Neural cell (in vitro differentiated cells): ENCODE measurements around the gene SLCO1A2. TPM values are rescaled to one million over a fixed set of nuclear protein-coding genes. Genes with fewer than 3 reads are reported as not detected.

Experiments
- H2AFZ ChIP-seq: fragments of 200-600, 300-800 bp; sonication (generic), shearing (Covaris generic); 2 replicates; pipeline ENCODE4 v1.6.0; 2014; ENCODE audit warnings: low read depth, mild to moderate bottlenecking, antibody characterized with exemption, low read length, moderate library complexity
- H3F3A ChIP-seq: fragments of 200-600 bp; shearing (Covaris generic); 2 replicates; pipeline ENCODE4 v1.6.1; 2016; ENCODE audit warnings: mild to moderate bottlenecking, moderate library complexity, mixed read lengths, antibody characterized with exemption, low read length; ENCODE audit not compliant: insufficient read depth, poor library complexity, severe bottlenecking
- H3K27ac ChIP-seq: fragments of 200-600, 300-800 bp; sonication (generic), shearing (Covaris generic); 2 replicates; pipeline ENCODE4 v1.5.1; 2014; ENCODE audit warnings: mild to moderate bottlenecking, low read length, moderate library complexity
- H3K27me3 ChIP-seq: fragments of 300-800, 200-600 bp; sonication (generic), shearing (Covaris generic); 2 replicates; pipeline ENCODE4 v1.6.0; 2014; ENCODE audit warnings: mild to moderate bottlenecking, low read depth, low read length, moderate library complexity; ENCODE audit not compliant: insufficient read depth
- H3K36me3 ChIP-seq: fragments of 300-800, 200-600 bp; sonication (generic), shearing (Covaris generic); 2 replicates; pipeline ENCODE4 v1.5.1; 2014; ENCODE audit warnings: mild to moderate bottlenecking, antibody characterized with exemption, low read length, moderate library complexity; ENCODE audit not compliant: insufficient read depth
- H3K4me2 ChIP-seq: fragments of 300-800, 200-600 bp; sonication (generic), shearing (Covaris generic); 2 replicates; pipeline ENCODE4 v1.6.0; 2014; ENCODE audit warnings: mild to moderate bottlenecking, low read length
- H3K4me3 ChIP-seq: fragments of 300-800, 200-600 bp; sonication (generic), shearing (Covaris generic); 2 replicates; pipeline ENCODE4 v1.5.1; 2014; ENCODE audit warnings: mild to moderate bottlenecking, low read length, moderate library complexity
- H3K79me2 ChIP-seq: fragments of 200-600 bp; shearing (Covaris generic); replicated peaks from 2 replicates; pipeline ENCODE4 v1.6.0; 2014; ENCODE audit warnings: mild to moderate bottlenecking, low read length, moderate library complexity; ENCODE audit not compliant: insufficient read depth
- H3K9ac ChIP-seq: fragments of 300-800, 200-600 bp; sonication (generic), shearing (Covaris generic); 2 replicates; pipeline ENCODE4 v1.6.1; 2016; ENCODE audit warnings: mild to moderate bottlenecking, low read length, mixed read lengths
- H3K9me2 ChIP-seq: fragments of 200-600 bp; shearing (Covaris generic); 2 replicates; pipeline ENCODE4 v1.6.1; 2016; ENCODE audit warnings: mild to moderate bottlenecking, low read length, mixed read lengths; ENCODE audit not compliant: insufficient read depth
- H3K9me3 ChIP-seq: fragments of 200-600, 300-800 bp; sonication (generic), shearing (Covaris generic); 2 replicates; pipeline ENCODE4 v1.6.1; 2016; ENCODE audit warnings: mild to moderate bottlenecking, mixed run types, low read length, moderate library complexity, mixed read lengths
- H4K20me1 ChIP-seq: fragments of 200-600 bp; shearing (Covaris generic); 2 replicates; pipeline ENCODE4 v1.6.1; 2016; ENCODE audit warnings: mild to moderate bottlenecking, mixed run types; ENCODE audit not compliant: insufficient read depth
- EP300 ChIP-seq: fragments of 450-650 bp; conservative IDR thresholded peaks from 2 replicates; pipeline ENCODE4 v1.6.1; 2014; ENCODE audit warnings: antibody characterized with exemption, mild to moderate bottlenecking, moderate library complexity; ENCODE audit not compliant: poor library complexity, severe bottlenecking
- EZH2 ChIP-seq: fragments of 200-600, 300-800 bp; shearing (Covaris generic), sonication (generic); IDR thresholded peaks from 2 replicates; pipeline ENCODE4 v1.6.1; 2014; ENCODE audit warnings: antibody characterized with exemption, low read length, borderline replicate concordance, mild to moderate bottlenecking; ENCODE audit not compliant: insufficient read depth, poor library complexity, severe bottlenecking
- MXI1 ChIP-seq: fragments of 450-650 bp; conservative IDR thresholded peaks from 2 replicates; pipeline ENCODE4 v1.6.1; 2014; ENCODE audit warnings: antibody characterized with exemption, mild to moderate bottlenecking; ENCODE audit not compliant: poor library complexity, severe bottlenecking
- POLR2AphosphoS5 ChIP-seq: IDR thresholded peaks from 2 replicates; pipeline ENCODE4 v1.6.1; 2012
- RAD21 ChIP-seq: fragments of 450-650 bp; conservative IDR thresholded peaks from 2 replicates; pipeline ENCODE4 v1.6.1; 2014; ENCODE audit warnings: antibody characterized with exemption, mild to moderate bottlenecking, moderate library complexity
- SMC3 ChIP-seq: fragments of 450-650 bp; conservative IDR thresholded peaks from 2 replicates; pipeline ENCODE4 v1.6.1; 2014; ENCODE audit warnings: antibody characterized with exemption, mild to moderate bottlenecking, moderate library complexity; ENCODE audit not compliant: poor library complexity
- TAF1 ChIP-seq: IDR thresholded peaks from 2 replicates; pipeline ENCODE4 v1.6.1; 2012; ENCODE audit warnings: low read depth
- polyA plus RNA-seq: library from polyadenylated mRNA; depleted of rRNA; stranded (reverse); fragments of >200 nt; gene quantifications from 2 replicates; pipeline ENCODE4 v1.2.3, GENCODE V29; 2014
- TF ChIP-seq, protein P1 (sequence below): fragments of 450-650 bp; IDR thresholded peaks from 2 replicates; pipeline ENCODE4 v1.5.1; 2014; ENCODE audit warnings: antibody characterized with exemption, mild to moderate bottlenecking, moderate library complexity; ENCODE audit not compliant: poor library complexity, severe bottlenecking
- TF ChIP-seq, protein P2 (sequence below): IDR thresholded peaks from 2 replicates; pipeline ENCODE4 v1.6.1; 2012; ENCODE audit warnings: borderline replicate concordance

The SLCO1A2 gene
- polyA plus RNA-seq, 1 donor from 2014 or later = not detected

DNA sequence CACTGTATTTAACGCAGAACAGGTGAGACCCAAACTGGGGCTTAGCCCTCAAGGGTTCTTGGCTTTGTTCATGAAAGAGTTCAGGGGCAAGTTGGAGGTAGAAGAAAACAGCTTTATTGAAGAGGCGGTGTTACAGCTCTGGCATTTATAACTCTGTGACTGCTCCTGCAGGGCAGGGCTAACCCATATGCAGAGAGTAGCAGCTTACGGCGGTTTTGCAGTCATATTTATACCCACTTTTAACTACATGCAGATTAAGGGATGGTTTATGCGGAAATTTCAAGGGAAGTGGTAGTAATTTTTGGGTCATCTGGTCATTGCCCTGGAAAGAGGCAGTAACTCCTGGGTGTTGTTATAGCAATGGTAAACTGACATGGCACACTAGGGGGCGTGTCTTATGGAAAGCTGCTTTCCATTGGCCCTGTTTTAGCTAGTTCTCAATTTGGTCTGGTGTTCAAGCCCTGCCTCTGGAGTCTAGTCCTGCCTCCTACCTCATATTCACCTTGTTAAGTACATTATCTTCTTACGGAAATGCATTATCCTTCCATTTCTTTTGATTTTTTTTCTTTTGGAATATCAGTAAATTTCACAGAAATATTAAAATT is 36.2 kb upstream of the SLCO1A2 start:
- Histone ChIP-seq H3F3A (no peaks in the 10 kb centered on the region), H3K27ac (no peak overlapping the region), H3K4me2 (no peak overlapping the region), H3K4me3 (no peak overlapping the region), H3K79me2 (no peaks in the 10 kb centered on the region), H3K36me3 (no peaks in the 10 kb centered on the region), H4K20me1 (no peaks in the 10 kb centered on the region), H3K9me3 (no peaks in the 10 kb centered on the region), H3K9ac (no peak overlapping the region), H3K27me3 (no peaks in the 10 kb centered on the region), H2AFZ (no peak overlapping the region), H3K9me2 (no peaks in the 10 kb centered on the region)
- TF ChIP-seq EZH2 (no peak), RAD21 (no peak), EP300 (no peak), MXI1 (no peak), SMC3 (no peak), TAF1 (no peak), POLR2AphosphoS5 (no peak)
- TF ChIP-seq, protein P1, sequence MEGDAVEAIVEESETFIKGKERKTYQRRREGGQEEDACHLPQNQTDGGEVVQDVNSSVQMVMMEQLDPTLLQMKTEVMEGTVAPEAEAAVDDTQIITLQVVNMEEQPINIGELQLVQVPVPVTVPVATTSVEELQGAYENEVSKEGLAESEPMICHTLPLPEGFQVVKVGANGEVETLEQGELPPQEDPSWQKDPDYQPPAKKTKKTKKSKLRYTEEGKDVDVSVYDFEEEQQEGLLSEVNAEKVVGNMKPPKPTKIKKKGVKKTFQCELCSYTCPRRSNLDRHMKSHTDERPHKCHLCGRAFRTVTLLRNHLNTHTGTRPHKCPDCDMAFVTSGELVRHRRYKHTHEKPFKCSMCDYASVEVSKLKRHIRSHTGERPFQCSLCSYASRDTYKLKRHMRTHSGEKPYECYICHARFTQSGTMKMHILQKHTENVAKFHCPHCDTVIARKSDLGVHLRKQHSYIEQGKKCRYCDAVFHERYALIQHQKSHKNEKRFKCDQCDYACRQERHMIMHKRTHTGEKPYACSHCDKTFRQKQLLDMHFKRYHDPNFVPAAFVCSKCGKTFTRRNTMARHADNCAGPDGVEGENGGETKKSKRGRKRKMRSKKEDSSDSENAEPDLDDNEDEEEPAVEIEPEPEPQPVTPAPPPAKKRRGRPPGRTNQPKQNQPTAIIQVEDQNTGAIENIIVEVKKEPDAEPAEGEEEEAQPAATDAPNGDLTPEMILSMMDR = no peak
- TF ChIP-seq, protein P2, sequence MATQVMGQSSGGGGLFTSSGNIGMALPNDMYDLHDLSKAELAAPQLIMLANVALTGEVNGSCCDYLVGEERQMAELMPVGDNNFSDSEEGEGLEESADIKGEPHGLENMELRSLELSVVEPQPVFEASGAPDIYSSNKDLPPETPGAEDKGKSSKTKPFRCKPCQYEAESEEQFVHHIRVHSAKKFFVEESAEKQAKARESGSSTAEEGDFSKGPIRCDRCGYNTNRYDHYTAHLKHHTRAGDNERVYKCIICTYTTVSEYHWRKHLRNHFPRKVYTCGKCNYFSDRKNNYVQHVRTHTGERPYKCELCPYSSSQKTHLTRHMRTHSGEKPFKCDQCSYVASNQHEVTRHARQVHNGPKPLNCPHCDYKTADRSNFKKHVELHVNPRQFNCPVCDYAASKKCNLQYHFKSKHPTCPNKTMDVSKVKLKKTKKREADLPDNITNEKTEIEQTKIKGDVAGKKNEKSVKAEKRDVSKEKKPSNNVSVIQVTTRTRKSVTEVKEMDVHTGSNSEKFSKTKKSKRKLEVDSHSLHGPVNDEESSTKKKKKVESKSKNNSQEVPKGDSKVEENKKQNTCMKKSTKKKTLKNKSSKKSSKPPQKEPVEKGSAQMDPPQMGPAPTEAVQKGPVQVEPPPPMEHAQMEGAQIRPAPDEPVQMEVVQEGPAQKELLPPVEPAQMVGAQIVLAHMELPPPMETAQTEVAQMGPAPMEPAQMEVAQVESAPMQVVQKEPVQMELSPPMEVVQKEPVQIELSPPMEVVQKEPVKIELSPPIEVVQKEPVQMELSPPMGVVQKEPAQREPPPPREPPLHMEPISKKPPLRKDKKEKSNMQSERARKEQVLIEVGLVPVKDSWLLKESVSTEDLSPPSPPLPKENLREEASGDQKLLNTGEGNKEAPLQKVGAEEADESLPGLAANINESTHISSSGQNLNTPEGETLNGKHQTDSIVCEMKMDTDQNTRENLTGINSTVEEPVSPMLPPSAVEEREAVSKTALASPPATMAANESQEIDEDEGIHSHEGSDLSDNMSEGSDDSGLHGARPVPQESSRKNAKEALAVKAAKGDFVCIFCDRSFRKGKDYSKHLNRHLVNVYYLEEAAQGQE = no peak

DNA sequence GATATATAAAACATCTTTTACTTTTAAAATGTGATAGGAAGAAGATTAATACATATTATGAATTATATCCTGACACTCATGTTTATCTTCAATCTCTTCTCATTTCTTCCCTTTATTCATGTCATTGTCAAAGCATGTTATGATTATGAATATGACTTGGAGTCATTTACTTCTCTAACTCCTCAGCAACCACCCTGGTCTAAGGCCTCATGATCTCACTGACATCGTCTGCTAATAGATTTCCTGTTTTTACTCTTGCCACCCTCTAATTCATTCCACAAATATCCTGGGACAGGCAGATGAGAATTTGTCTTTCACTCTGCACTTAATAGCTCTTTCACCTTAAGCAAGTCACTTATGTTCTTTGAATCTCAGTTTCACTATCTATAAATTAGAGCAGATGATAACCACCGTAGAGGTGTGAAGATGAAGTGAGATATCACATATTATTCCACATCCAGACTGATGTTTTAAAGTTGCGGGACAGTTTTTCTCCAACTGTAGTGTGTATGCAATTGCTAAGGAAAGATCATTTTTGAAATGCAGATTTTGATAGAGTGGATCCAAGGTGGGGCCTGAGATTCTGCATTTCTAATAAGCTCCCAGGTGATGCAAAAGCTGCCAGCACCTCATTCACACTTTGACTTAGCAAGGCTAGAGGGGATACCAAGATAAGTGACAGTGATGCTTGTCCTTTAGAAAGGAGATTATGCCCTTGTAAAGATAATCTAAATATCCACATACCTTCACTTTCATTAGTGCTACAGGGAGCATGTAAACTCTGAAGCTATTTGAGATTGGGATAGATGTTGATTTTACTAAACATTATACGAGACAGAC is 34.6 kb upstream of the SLCO1A2 start:
- Histone ChIP-seq H3K4me3 (no peak overlapping the region), H2AFZ (no peak overlapping the region), H3K27ac (no peak overlapping the region), H3K79me2 (no peaks in the 10 kb centered on the region), H4K20me1 (no peaks in the 10 kb centered on the region), H3F3A (no peaks in the 10 kb centered on the region), H3K4me2 (no peak overlapping the region), H3K27me3 (no peaks in the 10 kb centered on the region), H3K9me3 (no peaks in the 10 kb centered on the region), H3K9me2 (no peaks in the 10 kb centered on the region), H3K9ac (no peak overlapping the region), H3K36me3 (no peaks in the 10 kb centered on the region)
- TF ChIP-seq EZH2 = no peak
- no peak for TF ChIP-seq EP300
- no peak for TF ChIP-seq RAD21
- TF ChIP-seq MXI1 = no peak
- TF ChIP-seq, protein P2 = no peak
- TF ChIP-seq SMC3 = no peak
- TF ChIP-seq TAF1 = no peak
- TF ChIP-seq, protein P1 = no peak
- no peak for TF ChIP-seq POLR2AphosphoS5
